ENCODE results near the gene DHRS7B.

DHRS7B gene

DNA sequence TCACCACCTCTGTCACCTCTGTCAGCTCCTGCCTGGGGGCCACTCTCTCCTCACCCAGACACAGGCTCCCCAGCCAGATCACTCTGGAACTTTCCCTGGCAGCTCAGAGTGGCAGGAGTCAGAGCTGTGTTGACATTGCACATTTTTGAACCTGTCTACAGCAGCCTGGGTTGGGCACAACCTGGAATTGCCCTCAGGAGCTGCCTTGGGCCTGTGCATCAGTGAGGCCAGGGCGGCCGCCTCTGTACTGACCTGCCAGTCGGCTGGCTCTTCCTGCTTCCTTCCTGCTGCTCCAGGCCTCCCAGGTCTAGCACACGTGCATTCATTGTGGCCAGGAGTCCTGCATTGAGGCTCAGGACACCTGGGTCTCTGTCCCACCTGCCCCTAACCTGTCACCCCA lies 101.3 kb downstream of the DHRS7B start:
- Histone ChIP-seq H3K36me3 (ENCODE audit: low read depth) (no peaks in the 10 kb centered on the region), H3K27ac (ENCODE audit: poor library complexity, severe bottlenecking) (no peak overlapping the region), H3K9me3 (ENCODE audit: severe bottlenecking) (no peaks in the 10 kb centered on the region), H3K4me3 (ENCODE audit: severe bottlenecking) (no peak overlapping the region), H3K4me1 (ENCODE audit: insufficient read depth, poor library complexity, severe bottlenecking) (no peaks in the 10 kb centered on the region), H3K27me3 (ENCODE audit: insufficient read depth, poor library complexity, severe bottlenecking) (no peaks in the 10 kb centered on the region)
- DNase-seq (ENCODE audit: low spot score) (no peak), ATAC-seq (ENCODE audit: low read depth) (peak; percentile 43; the same call in 2 of the 3 replicates)
- TF ChIP-seq, protein P1, sequence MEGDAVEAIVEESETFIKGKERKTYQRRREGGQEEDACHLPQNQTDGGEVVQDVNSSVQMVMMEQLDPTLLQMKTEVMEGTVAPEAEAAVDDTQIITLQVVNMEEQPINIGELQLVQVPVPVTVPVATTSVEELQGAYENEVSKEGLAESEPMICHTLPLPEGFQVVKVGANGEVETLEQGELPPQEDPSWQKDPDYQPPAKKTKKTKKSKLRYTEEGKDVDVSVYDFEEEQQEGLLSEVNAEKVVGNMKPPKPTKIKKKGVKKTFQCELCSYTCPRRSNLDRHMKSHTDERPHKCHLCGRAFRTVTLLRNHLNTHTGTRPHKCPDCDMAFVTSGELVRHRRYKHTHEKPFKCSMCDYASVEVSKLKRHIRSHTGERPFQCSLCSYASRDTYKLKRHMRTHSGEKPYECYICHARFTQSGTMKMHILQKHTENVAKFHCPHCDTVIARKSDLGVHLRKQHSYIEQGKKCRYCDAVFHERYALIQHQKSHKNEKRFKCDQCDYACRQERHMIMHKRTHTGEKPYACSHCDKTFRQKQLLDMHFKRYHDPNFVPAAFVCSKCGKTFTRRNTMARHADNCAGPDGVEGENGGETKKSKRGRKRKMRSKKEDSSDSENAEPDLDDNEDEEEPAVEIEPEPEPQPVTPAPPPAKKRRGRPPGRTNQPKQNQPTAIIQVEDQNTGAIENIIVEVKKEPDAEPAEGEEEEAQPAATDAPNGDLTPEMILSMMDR (IDR thresholded peaks at IDR 0.05; ENCODE audit: poor library complexity, severe bottlenecking): no peak

DNA sequence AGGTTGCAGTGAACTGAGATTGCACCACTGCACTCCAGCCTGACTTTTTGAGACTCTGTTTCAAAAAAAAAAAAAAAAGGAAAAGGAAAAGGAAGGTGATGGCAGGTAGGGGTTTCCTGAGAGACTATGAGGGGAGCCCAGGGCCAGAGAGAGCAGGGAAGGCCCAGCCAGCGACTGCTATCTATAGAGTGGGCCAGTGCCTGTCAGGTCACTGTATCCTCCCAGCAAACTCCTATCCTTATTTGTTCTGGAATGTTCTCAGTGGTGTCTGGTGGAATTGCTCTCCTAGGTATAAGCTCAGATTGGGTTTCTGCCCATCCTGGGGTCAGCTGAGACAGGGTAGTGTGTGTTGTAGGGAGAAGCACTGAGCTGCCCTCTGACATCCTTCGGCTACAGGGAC lies 102.1 kb downstream of the DHRS7B start:
- ATAC-seq (ENCODE audit: low read depth) (no peak), DNase-seq (ENCODE audit: low spot score) (no peak)
- TF ChIP-seq, protein P1 (IDR thresholded peaks at IDR 0.05; ENCODE audit: poor library complexity, severe bottlenecking): no peak
- H3K27me3 ChIP-seq (ENCODE audit: insufficient read depth, poor library complexity, severe bottlenecking): no peaks in the 10 kb centered on the region
- H3K4me1 ChIP-seq (ENCODE audit: insufficient read depth, poor library complexity, severe bottlenecking): no peaks in the 10 kb centered on the region
- no peak overlapping the region for H3K4me3 ChIP-seq (ENCODE audit: severe bottlenecking)
- no peaks in the 10 kb centered on the region for H3K9me3 ChIP-seq (ENCODE audit: severe bottlenecking)
- H3K36me3 ChIP-seq (ENCODE audit: low read depth): no peaks in the 10 kb centered on the region
- H3K27ac ChIP-seq (ENCODE audit: poor library complexity, severe bottlenecking): no peak overlapping the region

DNA sequence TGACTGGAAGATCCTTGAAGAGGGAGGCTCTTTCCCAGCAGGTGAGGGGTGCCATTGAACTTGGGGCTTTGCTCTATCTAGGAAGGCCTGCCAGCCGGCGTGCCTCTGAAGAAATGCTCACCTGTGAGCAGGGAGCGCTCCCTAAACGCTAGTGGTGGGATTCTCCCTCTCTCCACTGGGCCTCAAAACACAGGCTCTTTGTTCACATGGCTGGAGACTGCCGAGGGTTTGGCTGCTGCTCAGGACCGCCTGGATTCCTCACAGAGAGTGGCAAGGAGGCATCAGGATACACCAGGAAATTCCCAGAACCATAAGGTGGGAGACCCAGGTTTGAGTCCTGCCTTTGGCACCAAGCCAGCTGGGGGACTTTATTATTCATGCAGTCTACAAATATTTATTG lies 104.8 kb downstream of the DHRS7B start:
- Histone ChIP-seq H3K4me3 (ENCODE audit: severe bottlenecking) (no peak overlapping the region), H3K4me1 (ENCODE audit: insufficient read depth, poor library complexity, severe bottlenecking) (no peaks in the 10 kb centered on the region), H3K27me3 (ENCODE audit: insufficient read depth, poor library complexity, severe bottlenecking) (no peaks in the 10 kb centered on the region), H3K27ac (ENCODE audit: poor library complexity, severe bottlenecking) (no peak overlapping the region), H3K9me3 (ENCODE audit: severe bottlenecking) (no peaks in the 10 kb centered on the region), H3K36me3 (ENCODE audit: low read depth) (no peaks in the 10 kb centered on the region)
- no peak for DNase-seq (ENCODE audit: low spot score)
- ATAC-seq (ENCODE audit: low read depth): no peak
- TF ChIP-seq, protein P1 (IDR thresholded peaks at IDR 0.05; ENCODE audit: poor library complexity, severe bottlenecking): no peak

DNA sequence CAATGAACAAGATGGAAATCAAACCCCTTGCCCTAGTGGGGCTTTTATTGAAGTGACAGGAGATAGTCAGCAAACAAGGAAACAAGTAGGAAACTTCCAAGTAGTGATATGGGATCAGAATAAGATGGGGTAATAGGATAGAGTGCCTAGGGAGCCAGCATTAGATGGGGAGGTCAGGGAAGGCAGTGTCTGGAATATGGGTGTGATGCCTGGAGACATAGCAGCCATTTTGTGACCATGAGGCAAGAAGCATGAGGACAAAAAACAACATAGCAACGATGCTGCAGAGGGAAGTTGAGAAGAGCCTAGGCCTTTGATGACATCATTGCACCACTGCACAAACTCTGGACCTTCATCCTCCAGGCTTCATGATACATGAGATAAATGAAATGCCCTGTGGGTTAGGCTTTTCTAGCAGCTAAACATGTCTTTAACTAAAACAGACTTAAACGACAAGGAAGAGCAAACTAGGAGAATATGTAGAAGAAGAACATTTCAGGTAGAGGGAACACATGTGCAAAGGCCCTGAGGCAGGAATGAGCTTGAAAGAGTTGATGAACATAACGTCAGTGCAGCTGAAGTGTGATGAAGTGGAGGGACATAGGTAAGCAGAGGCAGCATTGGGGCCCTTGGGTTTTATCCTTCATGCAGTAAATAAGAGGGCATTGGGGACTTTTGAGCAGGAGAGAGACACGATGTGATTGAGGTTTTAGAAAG lies 105.4 kb downstream of the DHRS7B start:
- H3K4me1 ChIP-seq (ENCODE audit: insufficient read depth, poor library complexity, severe bottlenecking): no peaks in the 10 kb centered on the region
- H3K27me3 ChIP-seq (ENCODE audit: insufficient read depth, poor library complexity, severe bottlenecking): no peaks in the 10 kb centered on the region
- no peaks in the 10 kb centered on the region for H3K9me3 ChIP-seq (ENCODE audit: severe bottlenecking)
- no peak overlapping the region for H3K27ac ChIP-seq (ENCODE audit: poor library complexity, severe bottlenecking)
- no peaks in the 10 kb centered on the region for H3K36me3 ChIP-seq (ENCODE audit: low read depth)
- TF ChIP-seq, protein P1 (IDR thresholded peaks at IDR 0.05; ENCODE audit: poor library complexity, severe bottlenecking): no peak
- DNase-seq (ENCODE audit: low spot score) (no peak), ATAC-seq (ENCODE audit: low read depth) (no peak)
- no peak overlapping the region for H3K4me3 ChIP-seq (ENCODE audit: severe bottlenecking)

Measured in RWPE2 (cell line).